Measurements from ENCODE around the gene CCDC87. TPM values are rescaled to one million over a fixed set of nuclear protein-coding genes. Genes with fewer than 3 reads are reported as not detected.

The CCDC87 gene
- total RNA-seq, 3 donors from 2014 or later: 0.32 to 0.63 (median 0.58) TPM

GRCh38 chr11:66564538-66564937 is 28.3 kb downstream of the CCDC87 start:
- intact Hi-C loops (cut with DNase I, micrococcal nuclease): no loop called here
- no peak for DNase-seq
- Histone ChIP-seq H3K9me3 (no peaks in the 10 kb centered on the region), H3K4me3 (no peak overlapping the region), H3K4me1 (ENCODE audit: low read depth) (peaks cover 4% of the 10 kb centered on the region), H3K36me3 (ENCODE audit: low read depth) (no peaks in the 10 kb centered on the region)
- TF ChIP-seq CTCF (IDR thresholded peaks at IDR 0.05): no peak
- no peak for ATAC-seq

GRCh38 chr11:66563832-66564231 is 29.0 kb downstream of the CCDC87 start:
- ATAC-seq (no peak), DNase-seq (no peak)
- Histone ChIP-seq H3K4me3 (no peak overlapping the region), H3K36me3 (ENCODE audit: low read depth) (no peaks in the 10 kb centered on the region), H3K9me3 (no peaks in the 10 kb centered on the region), H3K4me1 (ENCODE audit: low read depth) (peaks cover 4% of the 10 kb centered on the region)
- intact Hi-C loops (cut with DNase I, micrococcal nuclease): no loop called here
- no peak for TF ChIP-seq CTCF (IDR thresholded peaks at IDR 0.05)

GRCh38 chr11:66562907-66563583 is 29.8 kb downstream of the CCDC87 start:
- H3K9me3 ChIP-seq: no peaks in the 10 kb centered on the region
- TF ChIP-seq CTCF (IDR thresholded peaks at IDR 0.05): no peak
- no peaks in the 10 kb centered on the region for H3K4me1 ChIP-seq (ENCODE audit: low read depth)
- no peaks in the 10 kb centered on the region for H3K36me3 ChIP-seq (ENCODE audit: low read depth)
- H3K4me3 ChIP-seq: no peak overlapping the region
- ATAC-seq (no peak), DNase-seq (no peak)
- intact Hi-C loops (cut with DNase I, micrococcal nuclease): no loop called here

- Histone ChIP-seq H3K4me1 (ENCODE audit: low read depth) (no peaks in the 10 kb centered on the region), H3K36me3 (ENCODE audit: low read depth) (no peaks in the 10 kb centered on the region), H3K9me3 (no peaks in the 10 kb centered on the region), H3K4me3 (no peak overlapping the region)
- no peak for DNase-seq
- intact Hi-C loops (cut with DNase I, micrococcal nuclease): no loop called here
- ATAC-seq: no peak
- no peak for TF ChIP-seq CTCF (IDR thresholded peaks at IDR 0.05)
These were observed 30.6 kb downstream of the CCDC87 start for GRCh38 chr11:66562275-66562674.

GRCh38 chr11:66561975-66562248 is 31.0 kb downstream of the CCDC87 start:
- TF ChIP-seq CTCF (IDR thresholded peaks at IDR 0.05): no peak
- no peaks in the 10 kb centered on the region for H3K36me3 ChIP-seq (ENCODE audit: low read depth)
- H3K4me3 ChIP-seq: no peak overlapping the region
- DNase-seq (no peak), ATAC-seq (no peak)
- intact Hi-C loops (cut with DNase I, micrococcal nuclease): no loop called here
- H3K4me1 ChIP-seq (ENCODE audit: low read depth): no peaks in the 10 kb centered on the region
- no peaks in the 10 kb centered on the region for H3K9me3 ChIP-seq
